ENCODE results near the gene INO80B. TPM values are rescaled to one million over a fixed set of nuclear protein-coding genes. Genes with fewer than 3 reads are reported as not detected.
A peak's percentile ranks its signal among the peaks of the same experiment; 100 is the strongest.

Gene INO80B
- total and polyA plus RNA-seq, 9 of the 15 experiments (the other 6 are each of a cell fraction or from before 2014, with no cell fraction given): 0.41 to 22.6 (median 9.0) TPM

DNA sequence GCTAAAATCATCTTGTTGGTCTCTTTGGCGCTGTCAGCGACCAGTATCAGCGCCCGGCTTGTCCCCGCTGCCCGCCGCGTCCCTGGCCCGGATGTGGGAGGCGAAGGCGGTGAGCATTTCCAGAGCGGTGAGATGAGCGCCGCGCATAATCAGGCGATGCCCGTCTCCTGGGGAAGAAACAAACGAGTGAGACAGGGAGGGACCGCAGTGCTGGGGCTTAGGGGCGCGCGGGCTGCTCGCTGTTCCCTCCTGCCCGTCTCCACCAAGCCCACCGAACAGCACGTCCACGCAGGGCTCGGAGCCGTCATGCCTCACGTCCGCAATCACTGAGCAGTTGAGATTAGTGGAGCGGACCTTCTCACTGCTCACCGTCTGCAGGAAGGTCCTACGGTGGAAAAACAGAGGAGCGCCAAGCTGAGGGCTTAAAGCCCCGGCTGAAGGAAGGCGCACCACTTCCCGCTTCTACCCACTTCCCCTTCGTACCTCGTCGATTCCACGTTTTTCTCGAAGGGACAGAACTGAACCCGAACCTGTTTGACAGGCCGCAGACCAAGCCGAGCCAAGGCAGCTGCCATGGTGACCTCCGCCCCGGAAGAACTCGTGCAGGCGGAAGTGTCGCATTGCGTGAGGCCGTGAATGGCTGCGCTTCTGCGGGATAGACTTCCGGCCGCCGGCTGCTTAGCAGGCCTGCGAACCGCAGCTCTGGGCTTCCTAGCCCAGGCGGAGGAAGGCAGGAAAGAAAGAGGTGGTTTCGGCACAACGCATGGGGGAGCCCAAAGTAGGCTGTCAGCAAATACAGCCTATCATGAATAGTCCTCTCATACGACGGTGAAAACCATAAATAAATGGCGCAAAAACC, 17.4 kb downstream of the INO80B start, which contains the start of gene MRPL53 (continued):
- TF ChIP-seq AFF1 (IDR thresholded peaks at IDR 0.05; ENCODE audit: low read depth in 1 of 2, partially characterized antibody in 2 of 2) (peak in 1 of 2 experiments; percentile 77), TRIM24 (IDR thresholded peaks at IDR 0.05) (peak in 1 of 2 experiments; percentile 60; a peak in 1 of 4 replicates), ZNF12 (CRISPR knock-in tag; IDR thresholded peaks at IDR 0.05) (peak; percentile 53; the same call in 1 of the 2 replicates), MEF2D (tag; conservative IDR thresholded peaks at IDR 0.05; ENCODE audit: low read depth) (peak; percentile 67; the same call in 1 of the 2 replicates), NR2C1 (IDR thresholded peaks at IDR 0.05) (peak; percentile 100), NR2C1 (tag; IDR thresholded peaks at IDR 0.05) (peak; percentile 100), HINFP (tag; conservative IDR thresholded peaks at IDR 0.05; ENCODE audit: low read depth) (0 out of 2 replicates have a peak, but pooled peaks have one; percentile 52)
- TF ChIP-seq, protein P1, sequence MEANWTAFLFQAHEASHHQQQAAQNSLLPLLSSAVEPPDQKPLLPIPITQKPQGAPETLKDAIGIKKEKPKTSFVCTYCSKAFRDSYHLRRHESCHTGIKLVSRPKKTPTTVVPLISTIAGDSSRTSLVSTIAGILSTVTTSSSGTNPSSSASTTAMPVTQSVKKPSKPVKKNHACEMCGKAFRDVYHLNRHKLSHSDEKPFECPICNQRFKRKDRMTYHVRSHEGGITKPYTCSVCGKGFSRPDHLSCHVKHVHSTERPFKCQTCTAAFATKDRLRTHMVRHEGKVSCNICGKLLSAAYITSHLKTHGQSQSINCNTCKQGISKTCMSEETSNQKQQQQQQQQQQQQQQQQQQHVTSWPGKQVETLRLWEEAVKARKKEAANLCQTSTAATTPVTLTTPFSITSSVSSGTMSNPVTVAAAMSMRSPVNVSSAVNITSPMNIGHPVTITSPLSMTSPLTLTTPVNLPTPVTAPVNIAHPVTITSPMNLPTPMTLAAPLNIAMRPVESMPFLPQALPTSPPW (CRISPR knock-in tag; IDR thresholded peaks at IDR 0.05): no peak
- TF ChIP-seq, protein P2, sequence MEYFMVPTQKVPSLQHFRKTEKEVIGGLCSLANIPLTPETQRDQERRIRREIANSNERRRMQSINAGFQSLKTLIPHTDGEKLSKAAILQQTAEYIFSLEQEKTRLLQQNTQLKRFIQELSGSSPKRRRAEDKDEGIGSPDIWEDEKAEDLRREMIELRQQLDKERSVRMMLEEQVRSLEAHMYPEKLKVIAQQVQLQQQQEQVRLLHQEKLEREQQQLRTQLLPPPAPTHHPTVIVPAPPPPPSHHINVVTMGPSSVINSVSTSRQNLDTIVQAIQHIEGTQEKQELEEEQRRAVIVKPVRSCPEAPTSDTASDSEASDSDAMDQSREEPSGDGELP (CRISPR knock-in tag; IDR thresholded peaks at IDR 0.05; ENCODE audit: borderline replicate concordance): peak; percentile 88
- TF ChIP-seq, protein P3, sequence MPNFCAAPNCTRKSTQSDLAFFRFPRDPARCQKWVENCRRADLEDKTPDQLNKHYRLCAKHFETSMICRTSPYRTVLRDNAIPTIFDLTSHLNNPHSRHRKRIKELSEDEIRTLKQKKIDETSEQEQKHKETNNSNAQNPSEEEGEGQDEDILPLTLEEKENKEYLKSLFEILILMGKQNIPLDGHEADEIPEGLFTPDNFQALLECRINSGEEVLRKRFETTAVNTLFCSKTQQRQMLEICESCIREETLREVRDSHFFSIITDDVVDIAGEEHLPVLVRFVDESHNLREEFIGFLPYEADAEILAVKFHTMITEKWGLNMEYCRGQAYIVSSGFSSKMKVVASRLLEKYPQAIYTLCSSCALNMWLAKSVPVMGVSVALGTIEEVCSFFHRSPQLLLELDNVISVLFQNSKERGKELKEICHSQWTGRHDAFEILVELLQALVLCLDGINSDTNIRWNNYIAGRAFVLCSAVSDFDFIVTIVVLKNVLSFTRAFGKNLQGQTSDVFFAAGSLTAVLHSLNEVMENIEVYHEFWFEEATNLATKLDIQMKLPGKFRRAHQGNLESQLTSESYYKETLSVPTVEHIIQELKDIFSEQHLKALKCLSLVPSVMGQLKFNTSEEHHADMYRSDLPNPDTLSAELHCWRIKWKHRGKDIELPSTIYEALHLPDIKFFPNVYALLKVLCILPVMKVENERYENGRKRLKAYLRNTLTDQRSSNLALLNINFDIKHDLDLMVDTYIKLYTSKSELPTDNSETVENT (CRISPR knock-in tag; IDR thresholded peaks at IDR 0.05): peak; percentile 39; the same call in 1 of the 2 replicates

Measured in K562 (cell line).